Tibial nerve (tissue), 4 donors: ENCODE results near the gene KRTAP24-1. TPM values are rescaled to one million over a fixed set of nuclear protein-coding genes. Genes with fewer than 3 reads are reported as not detected.

Source experiments
- DNase-seq, 2 donors: peaks; one replicate each; pipeline ENCODE4 v3.0.0-alpha.2; 2019; ENCODE audit warnings: low spot score in 2 of 2
- H3K27ac ChIP-seq, 4 donors: fragments of 200-600 bp; sonication (generic) in 3 of 4; one replicate each; pipeline ENCODE4 v1.5.1; 2017 to 2019; ENCODE audit warnings: mild to moderate bottlenecking in 1 of 4
- H3K27me3 ChIP-seq, 2 donors: fragments of 200-600 bp; sonication (generic) in 1 of 2; one replicate each; pipeline versions ENCODE4 v1.5.1 to v1.6.0; 2017 to 2019
- H3K36me3 ChIP-seq, 3 donors: fragments of 200-600 bp; sonication (generic); one replicate each; pipeline ENCODE4 v1.5.1; 2018 to 2019
- H3K4me1 ChIP-seq, 4 donors: fragments of 200-600 bp; sonication (generic) in 3 of 4; one replicate each; pipeline ENCODE4 v1.5.1; 2017 to 2019
- H3K4me3 ChIP-seq, 4 donors: fragments of 200-600 bp; sonication (generic) in 3 of 4; one replicate each; pipeline ENCODE4 v1.5.1; 2017 to 2019; ENCODE audit warnings: mild to moderate bottlenecking in 1 of 4, moderate library complexity in 1 of 4
- H3K9me3 ChIP-seq, 4 donors: fragments of 200-600 bp; sonication (generic) in 3 of 4; one replicate each; pipeline ENCODE4 v1.5.1; 2017 to 2019
- EP300 ChIP-seq, 2 donors: sonication (generic); formaldehyde crosslinking; IDR thresholded peaks; one replicate each; pipeline ENCODE4 v1.6.1; 2017; ENCODE audit warnings: antibody characterized with exemption in 2 of 2, mild to moderate bottlenecking in 1 of 2
- POLR2A ChIP-seq, 2 donors: fragments of 450-650 bp; IDR thresholded peaks; one replicate each; pipeline ENCODE4 v1.6.1; 2017; ENCODE audit warnings: antibody characterized with exemption in 2 of 2, mild to moderate bottlenecking in 2 of 2, moderate library complexity in 2 of 2
- whole genome bisulfite sequencing, 2 donors: methylation state at CpG; one replicate each; pipeline ENCODE4 v1.1.5; 2018; 5-methylcytosine and 5-hydroxymethylcytosine counted together
- total RNA-seq, 4 donors: library from RNA; depleted of rRNA; stranded (reverse); fragments of >200 nt; gene quantifications; one replicate each; pipeline ENCODE4 v1.1.0, GENCODE V29; 2016
- TF ChIP-seq, protein P1 (sequence below), 5 experiments: fragments of 200-600 bp in 3 of 5; fragments of 450-650 bp in 2 of 5; sonication (generic) in 3 of 5; IDR thresholded peaks; one replicate each; pipeline ENCODE4 v1.5.1; 2016 to 2019; ENCODE audit warnings: antibody characterized with exemption in 5 of 5, mild to moderate bottlenecking in 3 of 5, moderate library complexity in 2 of 5

KRTAP24-1 gene
- total RNA-seq, 4 donors from 2014 or later: not detected

DNA sequence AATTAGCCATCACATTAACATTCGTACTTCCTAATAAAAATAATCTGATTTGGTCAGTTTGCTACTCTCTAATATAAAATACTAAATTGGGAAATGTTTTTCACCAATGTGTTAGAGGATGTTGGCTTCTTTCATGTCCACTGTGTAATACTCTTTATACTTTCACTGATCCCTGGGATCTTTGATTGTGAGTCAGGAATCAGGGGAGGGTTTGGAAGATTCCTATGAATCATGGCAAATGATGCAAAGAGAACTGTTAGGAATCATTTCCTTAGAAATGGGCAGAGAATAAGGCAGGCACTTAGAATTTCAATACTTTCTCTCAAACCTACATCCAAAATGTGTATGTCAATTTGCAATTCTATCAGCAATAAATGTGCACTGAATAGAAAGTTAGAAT, 31.0 kb downstream of the KRTAP24-1 start:
- no peak overlapping the region for H3K4me3 ChIP-seq

DNA sequence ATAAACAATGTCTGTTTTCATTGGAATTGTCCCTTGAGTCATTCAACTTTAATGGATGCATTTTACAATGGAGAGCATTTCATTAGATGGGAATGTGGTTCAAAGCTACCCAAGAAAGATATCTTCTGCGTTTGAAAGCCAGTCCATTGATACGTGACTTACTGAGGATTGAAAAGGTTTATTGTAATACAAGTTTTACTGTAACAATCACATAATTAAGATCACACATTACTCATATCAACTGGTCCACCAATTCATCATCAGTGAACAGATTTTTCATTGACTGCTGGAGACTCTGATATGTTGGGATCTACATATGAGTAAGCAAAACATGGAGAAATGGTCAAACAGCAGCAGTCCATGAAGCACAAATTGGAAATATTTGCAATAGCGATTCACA, 32.8 kb downstream of the KRTAP24-1 start:
- no peak for TF ChIP-seq EP300 (IDR thresholded peaks at IDR 0.05)
- TF ChIP-seq, protein P1, sequence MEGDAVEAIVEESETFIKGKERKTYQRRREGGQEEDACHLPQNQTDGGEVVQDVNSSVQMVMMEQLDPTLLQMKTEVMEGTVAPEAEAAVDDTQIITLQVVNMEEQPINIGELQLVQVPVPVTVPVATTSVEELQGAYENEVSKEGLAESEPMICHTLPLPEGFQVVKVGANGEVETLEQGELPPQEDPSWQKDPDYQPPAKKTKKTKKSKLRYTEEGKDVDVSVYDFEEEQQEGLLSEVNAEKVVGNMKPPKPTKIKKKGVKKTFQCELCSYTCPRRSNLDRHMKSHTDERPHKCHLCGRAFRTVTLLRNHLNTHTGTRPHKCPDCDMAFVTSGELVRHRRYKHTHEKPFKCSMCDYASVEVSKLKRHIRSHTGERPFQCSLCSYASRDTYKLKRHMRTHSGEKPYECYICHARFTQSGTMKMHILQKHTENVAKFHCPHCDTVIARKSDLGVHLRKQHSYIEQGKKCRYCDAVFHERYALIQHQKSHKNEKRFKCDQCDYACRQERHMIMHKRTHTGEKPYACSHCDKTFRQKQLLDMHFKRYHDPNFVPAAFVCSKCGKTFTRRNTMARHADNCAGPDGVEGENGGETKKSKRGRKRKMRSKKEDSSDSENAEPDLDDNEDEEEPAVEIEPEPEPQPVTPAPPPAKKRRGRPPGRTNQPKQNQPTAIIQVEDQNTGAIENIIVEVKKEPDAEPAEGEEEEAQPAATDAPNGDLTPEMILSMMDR (IDR thresholded peaks at IDR 0.05): no peak
- no peak for TF ChIP-seq POLR2A (IDR thresholded peaks at IDR 0.05)

More for the DNA sequence above, 31.0 kb downstream of the KRTAP24-1 start:
- Histone ChIP-seq H3K9me3 (peaks cover 0 to 7% (median 0%) of the 10 kb centered on the region in 4 donors), H3K27me3 (no peaks in the 10 kb centered on the region), H3K27ac (no peak overlapping the region), H3K36me3 (no peaks in the 10 kb centered on the region), H3K4me1 (no peaks in the 10 kb centered on the region)
- WGBS, 2 donors: 86 to 93% methylated on average over 1 of the region's 1 CpG
- no peak for TF ChIP-seq POLR2A (IDR thresholded peaks at IDR 0.05)
- no peak for TF ChIP-seq EP300 (IDR thresholded peaks at IDR 0.05)
- TF ChIP-seq, protein P1 (IDR thresholded peaks at IDR 0.05): no peak
- DNase-seq: no peak

DNA sequence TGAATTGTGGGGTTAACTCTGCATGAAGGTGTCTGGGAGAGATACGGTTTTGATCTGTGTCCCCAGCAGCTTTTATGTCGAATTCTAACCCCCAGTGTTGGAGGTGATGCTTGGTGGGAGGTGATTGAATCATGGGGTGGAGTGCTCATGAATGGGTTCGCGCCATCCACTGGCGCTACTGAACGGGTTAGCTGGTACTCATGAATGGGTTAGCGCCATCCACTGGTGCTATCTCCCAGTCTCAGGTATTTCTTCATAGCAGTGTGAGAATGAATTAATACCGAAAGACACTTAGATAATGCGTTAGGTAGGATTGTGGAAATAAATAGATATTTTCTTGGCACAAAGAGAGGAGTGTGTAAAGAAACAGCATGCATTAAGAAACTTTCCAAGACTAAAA, 33.9 kb downstream of the KRTAP24-1 start:
- no peak for DNase-seq
- H3K9me3 ChIP-seq: peaks cover 0 to 7% (median 0%) of the 10 kb centered on the region in 4 donors

More for the DNA sequence above, 32.8 kb downstream of the KRTAP24-1 start:
- 34 to 59% methylated on average over 3 of the region's 3 CpGs for WGBS, 2 donors
- H3K9me3 ChIP-seq: peaks cover 0 to 7% (median 0%) of the 10 kb centered on the region in 4 donors
- H3K4me3 ChIP-seq: no peak overlapping the region
- H3K27me3 ChIP-seq: no peaks in the 10 kb centered on the region
- H3K36me3 ChIP-seq: no peaks in the 10 kb centered on the region
- H3K27ac ChIP-seq: no peak overlapping the region
- no peak for DNase-seq
- H3K4me1 ChIP-seq: no peaks in the 10 kb centered on the region

DNA sequence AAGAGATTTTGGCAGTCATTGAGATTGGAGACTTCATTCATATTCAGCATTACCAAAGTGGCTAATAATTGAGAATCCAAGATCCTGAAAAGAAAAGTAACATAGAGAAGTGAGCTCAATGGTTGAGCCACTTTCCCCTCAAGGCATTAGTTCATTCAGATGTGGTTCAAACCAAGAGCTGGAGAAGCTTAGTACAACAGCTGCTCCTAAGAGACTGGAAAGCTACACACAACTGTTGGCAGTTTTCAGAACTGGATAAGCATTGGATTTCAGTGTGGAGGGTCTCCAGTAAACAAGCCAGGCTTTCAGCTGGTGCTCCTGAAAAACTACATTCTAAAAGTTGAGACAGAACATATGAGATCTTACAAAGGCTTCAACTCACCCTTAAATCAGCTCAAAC, 37.7 kb downstream of the KRTAP24-1 start:
- Histone ChIP-seq H3K27me3 (no peaks in the 10 kb centered on the region), H3K4me1 (no peaks in the 10 kb centered on the region), H3K27ac (no peak overlapping the region), H3K9me3 (no peaks in the 10 kb centered on the region), H3K4me3 (no peak overlapping the region), H3K36me3 (no peaks in the 10 kb centered on the region)
- TF ChIP-seq, protein P1 (IDR thresholded peaks at IDR 0.05): no peak
- no peak for TF ChIP-seq EP300 (IDR thresholded peaks at IDR 0.05)
- TF ChIP-seq POLR2A (IDR thresholded peaks at IDR 0.05): no peak
- DNase-seq: no peak

More for the DNA sequence above, 33.9 kb downstream of the KRTAP24-1 start:
- Histone ChIP-seq H3K27me3 (no peaks in the 10 kb centered on the region), H3K4me3 (no peak overlapping the region), H3K27ac (no peak overlapping the region), H3K36me3 (no peaks in the 10 kb centered on the region), H3K4me1 (no peaks in the 10 kb centered on the region)
- TF ChIP-seq POLR2A (IDR thresholded peaks at IDR 0.05) (no peak), EP300 (IDR thresholded peaks at IDR 0.05) (no peak)
- TF ChIP-seq, protein P1 (IDR thresholded peaks at IDR 0.05): no peak
- WGBS, 2 donors: 88 to 93% methylated on average over 9 of the region's 9 CpGs

DNA sequence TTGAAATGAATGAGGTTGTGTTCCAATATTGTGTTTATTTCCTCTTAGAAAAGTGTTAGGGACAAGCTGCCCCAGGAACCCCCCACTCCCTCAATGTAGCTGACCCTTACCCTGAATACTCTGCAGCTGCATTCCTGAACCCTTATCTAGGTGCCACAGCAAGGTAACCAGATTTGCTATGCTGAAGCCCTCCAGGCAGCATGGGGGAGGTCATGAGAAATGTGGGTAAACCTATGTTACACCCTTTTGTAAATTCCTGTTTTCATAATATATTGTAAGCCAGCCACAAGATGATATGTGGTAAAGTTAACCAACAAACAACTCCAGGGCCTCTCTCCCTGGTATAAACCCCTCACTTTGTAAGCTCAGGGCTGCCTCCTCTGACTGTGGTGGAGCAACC, 39.1 kb downstream of the KRTAP24-1 start:
- Histone ChIP-seq H3K9me3 (no peaks in the 10 kb centered on the region), H3K4me1 (no peaks in the 10 kb centered on the region), H3K36me3 (no peaks in the 10 kb centered on the region), H3K4me3 (no peak overlapping the region), H3K27ac (no peak overlapping the region), H3K27me3 (no peaks in the 10 kb centered on the region)
- no peak for DNase-seq
- TF ChIP-seq EP300 (IDR thresholded peaks at IDR 0.05) (no peak), POLR2A (IDR thresholded peaks at IDR 0.05) (no peak)
- TF ChIP-seq, protein P1 (IDR thresholded peaks at IDR 0.05): no peak
